K562 (cell line): Measurements from ENCODE around the gene RAB43. TPM values are rescaled to one million over a fixed set of nuclear protein-coding genes. Genes with fewer than 3 reads are reported as not detected.
A peak's percentile ranks its signal among the peaks of the same experiment; 100 is the strongest.

Experiments
- E2F8 ChIP-seq: fragments of 450-650 bp; IDR thresholded peaks from 2 replicates; pipeline ENCODE4 v1.7.1; 2018; ENCODE audit warnings: mild to moderate bottlenecking, low read depth; ENCODE audit not compliant: partially characterized antibody
- FOXP1 ChIP-seq: sonication (generic); formaldehyde crosslinking; IDR thresholded peaks from 2 replicates; pipeline ENCODE4 v1.8.0; 2022; ENCODE audit warnings: mild to moderate bottlenecking, missing genetic modification reagents
- HDAC3 ChIP-seq: fragments of 450-650 bp; IDR thresholded peaks from 2 replicates; pipeline ENCODE4 v1.6.1; 2018; ENCODE audit warnings: borderline replicate concordance, mild to moderate bottlenecking, moderate library complexity; ENCODE audit not compliant: partially characterized antibody
- HLTF ChIP-seq: fragments of 450-650 bp; IDR thresholded peaks from 2 replicates; pipeline ENCODE4 v1.6.1; 2016
- KAT8 ChIP-seq: fragments of 450-650 bp; IDR thresholded peaks from 2 replicates; pipeline ENCODE4 v1.6.1; 2016; ENCODE audit warnings: low read depth, mild to moderate bottlenecking
- L3MBTL2 ChIP-seq: fragments of 450-650 bp; IDR thresholded peaks from 2 replicates; pipeline ENCODE4 v1.6.1; 2016; ENCODE audit warnings: mild to moderate bottlenecking, moderate library complexity
- MAZ ChIP-seq, 2 experiments: fragments of 450-650 bp in 1 of 2; sonication (generic) in 1 of 2; formaldehyde crosslinking; IDR thresholded peaks in 1 of 2; conservative IDR thresholded peaks in 1 of 2; 2 replicates each; pipeline versions ENCODE4 v1.4.0 to v1.5.0; 2020; ENCODE audit warnings: mild to moderate bottlenecking in 1 of 2, missing genetic modification reagents in 1 of 2
- PHF20 ChIP-seq: fragments of 450-650 bp; IDR thresholded peaks from 2 replicates; pipeline ENCODE4 v1.6.1; 2018; ENCODE audit not compliant: partially characterized antibody
- PHTF2 ChIP-seq: fragments of 250-450 bp; sonication (Bioruptor Pico); IDR thresholded peaks from 2 replicates; pipeline ENCODE4 v1.5.0; 2021; ENCODE audit warnings: mild to moderate bottlenecking
- RBFOX2 ChIP-seq: fragments of 200-400 bp; formaldehyde crosslinking; IDR thresholded peaks from 2 replicates; pipeline ENCODE4 v1.6.1; 2017; ENCODE audit warnings: low read depth, mild to moderate bottlenecking, low read length, moderate library complexity
- SFPQ ChIP-seq: fragments of 200-400 bp; formaldehyde crosslinking; IDR thresholded peaks from 2 replicates; pipeline ENCODE4 v1.6.1; 2017; ENCODE audit warnings: mild to moderate bottlenecking, low read depth, low read length, moderate library complexity
- SMAD4 ChIP-seq: fragments of 250-450 bp; sonication (Bioruptor Pico); conservative IDR thresholded peaks from 2 replicates; pipeline ENCODE4 v1.8.0; 2021; ENCODE audit warnings: inconsistent platforms, mild to moderate bottlenecking, moderate library complexity
- SMC3 ChIP-seq: conservative IDR thresholded peaks from 2 replicates; pipeline ENCODE4 v1.6.1; 2011; ENCODE audit warnings: low read depth, low read length, improper control_type of control experiment; ENCODE audit not compliant: insufficient read depth
- TCF15 ChIP-seq: fragments of 250-450 bp; sonication (Bioruptor Pico); IDR thresholded peaks from 2 replicates; pipeline ENCODE4 v1.8.0; 2022; ENCODE audit warnings: moderate library complexity, mild to moderate bottlenecking, inconsistent platforms
- ZBTB11 ChIP-seq, 3 experiments: fragments of 200-800 bp in 1 of 3; fragments of 250-450 bp in 1 of 3; fragments of 450-650 bp in 1 of 3; sonication (Bioruptor Pico) in 1 of 3; sonication (Bioruptor generic) in 1 of 3; formaldehyde crosslinking in 1 of 3; IDR thresholded peaks; 2 replicates each; pipeline versions ENCODE4 v1.6.1 to v1.8.0; 2016 to 2022; ENCODE audit warnings: mild to moderate bottlenecking in 2 of 3, missing genetic modification characterization in 2 of 3, missing compliant biosample characterization in 1 of 3, moderate library complexity in 1 of 3
- ZNF224 ChIP-seq: sonication (generic); formaldehyde crosslinking; IDR thresholded peaks from 2 replicates; pipeline ENCODE4 v1.8.0; 2022; ENCODE audit warnings: mild to moderate bottlenecking, missing genetic modification reagents
- ZNF589 ChIP-seq: fragments of 200-800 bp; sonication (Bioruptor generic); IDR thresholded peaks from 2 replicates; pipeline ENCODE4 v1.6.1; 2016; ENCODE audit warnings: low read depth, missing genetic modification characterization, missing compliant biosample characterization
- polyA plus RNA-seq, 8 experiments: library from polyadenylated mRNA; depleted of rRNA in 4 of 8; stranded (reverse) in 5 of 8; unstranded in 3 of 8; fragments of >200 nt; fragmentation: Nextera tagmentation in 2 of 8; fragmentation: Illumina TruSeq in 1 of 8; extraction: Ambion mirVana in 2 of 8; extraction: Trizol in 1 of 8; gene quantifications; 2 replicates each; pipeline versions ENCODE4 v1.2.1 to v1.2.3, GENCODE V29; 2011 to 2014; ENCODE audit warnings: inconsistent platforms in 1 of 8, missing spikeins in 1 of 8
- total RNA-seq, 7 experiments: library from RNA; depleted of rRNA in 6 of 7; stranded (reverse); fragments of >200 nt in 6 of 7; fragmentation: Illumina TruSeq in 2 of 7; extraction: Trizol in 2 of 7; gene quantifications; 2 replicates each; pipeline versions ENCODE4 v1.2.1 to v1.2.3, GENCODE V29; 2011 to 2021; ENCODE audit warnings: low replicate concordance in 1 of 7

The RAB43 gene
- total and polyA plus RNA-seq, 9 of the 15 experiments (the other 6 are each of a cell fraction or from before 2014, with no cell fraction given), result 0.04 to 6.8 (median 1.7) TPM; not detected in 2

- TF ChIP-seq FOXP1 (CRISPR knock-in tag) (no peak), ZBTB11 (CRISPR knock-in tag; IDR thresholded peaks at IDR 0.05) (peak; percentile 94 to 99 (median 99)), HLTF (peak; percentile 67; the same call in 1 of the 2 replicates), SMAD4 (CRISPR knock-in tag) (0 out of 2 replicates have a peak, but pooled peaks have one; percentile 31), SFPQ (no peak), ZNF589 (CRISPR knock-in tag) (peak; percentile 37; the same call in 1 of the 2 replicates), MAZ (CRISPR knock-in tag; conservative IDR thresholded peaks at IDR 0.05 in 1 of 2, IDR thresholded peaks at IDR 0.05 in 1 of 2) (peak in 1 of 2 experiments; percentile 73; a peak in 2 of 4 replicates), TCF15 (CRISPR knock-in tag) (no peak), KAT8 (peak; percentile 89), L3MBTL2 (peak; percentile 68), SMC3 (peak; percentile 30), PHF20 (peak; percentile 100), ZNF224 (CRISPR knock-in tag) (no peak), E2F8 (peak; percentile 99), HDAC3 (peak; percentile 74), PHTF2 (CRISPR knock-in tag) (no peak), RBFOX2 (peak; percentile 96)
These were observed 39.6 kb upstream of the RAB43 start, which contains the start of gene ISY1 (continued) for GRCh38 chr3:129160891-129161859.
